Calu3 (cell line): Measurements from ENCODE around the gene PBRM1. TPM values are rescaled to one million over a fixed set of nuclear protein-coding genes. Genes with fewer than 3 reads are reported as not detected.

Source experiments
- BruUV-seq: library from RNA; stranded (reverse); fragments of 400-500 nt; replicated peaks from 2 replicates; lab custom pipeline; 2021; lab: Mats Ljungman, UMichigan
- CTCF ChIA-PET: fragments of 300-600 bp; sonication (Branson Sonifier 250); formaldehyde crosslinking; loops from one replicate; lab custom pipeline; 2022; ENCODE audit warnings: antibody characterized with exemption; lab: Charles Lee
- DNase-seq: peaks from one replicate; pipeline ENCODE4 v3.0.0; 2022
- H3K27ac Mint-ChIP-seq: one replicate; pipeline ENCODE4 v1.8.0; 2022; ENCODE audit warnings: mixed read lengths; ENCODE audit not compliant: unreplicated experiment
- H3K27me3 Mint-ChIP-seq: one replicate; pipeline ENCODE4 v1.8.0; 2022; ENCODE audit warnings: mixed read lengths; ENCODE audit not compliant: unreplicated experiment
- H3K36me3 Mint-ChIP-seq: one replicate; pipeline ENCODE4 v1.8.0; 2022; ENCODE audit warnings: mild to moderate bottlenecking, moderate library complexity, mixed read lengths; ENCODE audit not compliant: insufficient read depth, unreplicated experiment
- H3K4me1 Mint-ChIP-seq: one replicate; pipeline ENCODE4 v1.8.0; 2022; ENCODE audit warnings: mild to moderate bottlenecking, low read depth, mixed read lengths; ENCODE audit not compliant: unreplicated experiment
- H3K4me3 Mint-ChIP-seq: one replicate; pipeline ENCODE4 v1.8.0; 2022; ENCODE audit warnings: mild to moderate bottlenecking, low read depth, moderate library complexity, mixed read lengths; ENCODE audit not compliant: unreplicated experiment
- H3K9me3 Mint-ChIP-seq: one replicate; pipeline ENCODE4 v1.8.0; 2022; ENCODE audit warnings: low read depth, mixed read lengths; ENCODE audit not compliant: unreplicated experiment
- CTCF ChIP-seq: fragments of 200-600 bp; IDR thresholded peaks from one replicate; pipeline ENCODE4 v1.8.0; 2022; ENCODE audit warnings: antibody characterized with exemption; ENCODE audit not compliant: unreplicated experiment
- intact Hi-C: fragments of 100-400 bp; cut with micrococcal nuclease; formaldehyde crosslinking; loops from one replicate; pipeline ENCODE4 v1.10.0; 2022; ENCODE audit not compliant: unreplicated experiment
- total RNA-seq: library from RNA; stranded (reverse); gene quantifications from 2 replicates; pipeline ENCODE4 v1.2.3, GENCODE V29; 2022

Gene PBRM1
- total RNA-seq, 1 experiment from 2014 or later = 54.9 TPM

GRCh38 chr3:52623234-52623792 is 62.4 kb downstream of the PBRM1 start:
- Mint-ChIP-seq H3K4me3 (no peak overlapping the region), H3K27me3 (no peaks in the 10 kb centered on the region), H3K9me3 (no peaks in the 10 kb centered on the region), H3K27ac (no peak overlapping the region), H3K4me1 (no peaks in the 10 kb centered on the region), H3K36me3 (peaks cover 20% of the 10 kb centered on the region)
- TF ChIP-seq CTCF = no peak
- intact Hi-C loops = no loop called here
- CTCF ChIA-PET = no interaction called here
- DNase-seq = no peak
- no TSS peak for BruUV-seq

- Mint-ChIP-seq H3K9me3 (no peaks in the 10 kb centered on the region), H3K4me1 (no peaks in the 10 kb centered on the region), H3K27me3 (no peaks in the 10 kb centered on the region), H3K36me3 (peaks cover 20% of the 10 kb centered on the region), H3K27ac (no peak overlapping the region), H3K4me3 (no peak overlapping the region)
- intact Hi-C loops = no loop called here
- DNase-seq = no peak
- BruUV-seq = no TSS peak
- no peak for TF ChIP-seq CTCF
- CTCF ChIA-PET = no interaction called here
Observed at GRCh38 chr3:52620580-52620979, 65.1 kb downstream of the PBRM1 start.

- H3K27ac Mint-ChIP-seq = no peak overlapping the region
- DNase-seq = no peak
- H3K4me3 Mint-ChIP-seq = no peak overlapping the region
- no peaks in the 10 kb centered on the region for H3K9me3 Mint-ChIP-seq
- CTCF ChIA-PET = interaction anchor here (0.6 to 0.7 kb wide), 2 partner anchors 38 to 57 kb away, joined by 3 read pairs; no protein-coding TSS in a partner anchor
- no peaks in the 10 kb centered on the region for H3K4me1 Mint-ChIP-seq
- BruUV-seq = no TSS peak
- peaks cover 13% of the 10 kb centered on the region for H3K36me3 Mint-ChIP-seq
- intact Hi-C loops = no loop called here
- no peaks in the 10 kb centered on the region for H3K27me3 Mint-ChIP-seq
- TF ChIP-seq CTCF = no peak
Observed at GRCh38 chr3:52615166-52615565, 70.5 kb downstream of the PBRM1 start.

- no peak overlapping the region for H3K4me3 Mint-ChIP-seq
- no peaks in the 10 kb centered on the region for H3K27me3 Mint-ChIP-seq
- H3K9me3 Mint-ChIP-seq = no peaks in the 10 kb centered on the region
- peaks cover 8% of the 10 kb centered on the region for H3K36me3 Mint-ChIP-seq
- no TSS peak for BruUV-seq
- intact Hi-C loops = no loop called here
- CTCF ChIA-PET = interaction anchor here (0.7 kb wide), 1 partner anchor 57 kb away, joined by 3 read pairs; no protein-coding TSS in a partner anchor
- H3K27ac Mint-ChIP-seq = no peak overlapping the region
- no peak for DNase-seq
- H3K4me1 Mint-ChIP-seq = no peaks in the 10 kb centered on the region
- no peak for TF ChIP-seq CTCF
Observed at GRCh38 chr3:52614689-52615088, 71.0 kb downstream of the PBRM1 start.
